Keratinocyte (primary cell): ENCODE measurements around the gene COA8. TPM values are rescaled to one million over a fixed set of nuclear protein-coding genes. Genes with fewer than 3 reads are reported as not detected.

Experiments used
- DNase-seq: peaks from one replicate; pipeline ENCODE4 v3.0.0-alpha.2; 2011; ENCODE audit warnings: low read depth, missing footprints, low spot score
- FAIRE-seq: peaks from 2 replicates; lab custom pipeline; 2011; peaks lifted over from hg19 to GRCh38; lab: Jason Lieb, UNC
- H2AFZ ChIP-seq: 2 replicates; pipeline ENCODE4 v1.6.0; 2012; ENCODE audit warnings: low read length, control low read depth, inconsistent platforms; ENCODE audit not compliant: control insufficient read depth
- H3K27ac ChIP-seq: 2 replicates; pipeline ENCODE4 v1.5.1; 2011; ENCODE audit warnings: low read length; ENCODE audit not compliant: control insufficient read depth, insufficient read depth
- H3K27me3 ChIP-seq: 3 replicates; pipeline ENCODE4 v1.6.0; 2011; ENCODE audit warnings: low read length; ENCODE audit not compliant: control insufficient read depth, insufficient read depth; ENCODE audit errors: extremely low read depth
- H3K36me3 ChIP-seq, 2 experiments: 2 replicates in 1 of 2; 3 replicates in 1 of 2; pipeline ENCODE4 v1.5.1; 2011; ENCODE audit warnings: low read length in 2 of 2, mild to moderate bottlenecking in 1 of 2; ENCODE audit not compliant: control insufficient read depth in 2 of 2, insufficient read depth in 2 of 2; ENCODE audit errors: extremely low read depth in 1 of 2
- H3K4me1 ChIP-seq: 3 replicates; pipeline ENCODE4 v1.5.1; 2011; ENCODE audit warnings: low read length; ENCODE audit not compliant: control insufficient read depth, insufficient read depth; ENCODE audit errors: extremely low read depth
- H3K4me2 ChIP-seq: 3 replicates; pipeline ENCODE4 v1.6.0; 2011; ENCODE audit warnings: low read depth, low read length; ENCODE audit not compliant: control insufficient read depth, insufficient read depth; ENCODE audit errors: extremely low read depth
- H3K4me3 ChIP-seq, 3 experiments: fragments of 200-600 bp in 1 of 3; sonication (generic) in 1 of 3; 2 replicates in 2 of 3; 3 replicates in 1 of 3; pipeline ENCODE4 v1.5.1; 2011 to 2016; ENCODE audit warnings: low read length in 3 of 3, mild to moderate bottlenecking in 3 of 3, control low read depth in 2 of 3, inconsistent platforms in 1 of 3, low read depth in 1 of 3, mixed read lengths in 1 of 3, mixed run types in 1 of 3, moderate library complexity in 1 of 3; ENCODE audit not compliant: control insufficient read depth in 2 of 3, insufficient read depth in 2 of 3; ENCODE audit errors: extremely low read depth in 1 of 3
- H3K79me2 ChIP-seq: 2 replicates; pipeline ENCODE4 v1.6.0; 2012; ENCODE audit warnings: low read length; ENCODE audit not compliant: control insufficient read depth, insufficient read depth
- H3K9ac ChIP-seq: 3 replicates; pipeline ENCODE4 v1.6.0; 2011; ENCODE audit warnings: low read length; ENCODE audit not compliant: control insufficient read depth, insufficient read depth; ENCODE audit errors: extremely low read depth
- H3K9me1 ChIP-seq: 3 replicates; pipeline ENCODE4 v1.6.0; 2011; ENCODE audit warnings: low read length; ENCODE audit not compliant: control insufficient read depth, insufficient read depth; ENCODE audit errors: extremely low read depth
- H3K9me3 ChIP-seq: 2 replicates; pipeline ENCODE4 v1.5.1; 2012; ENCODE audit warnings: low read depth, low read length; ENCODE audit not compliant: control insufficient read depth
- H4K20me1 ChIP-seq: 3 replicates; pipeline ENCODE4 v1.6.0; 2011; ENCODE audit warnings: low read length; ENCODE audit not compliant: control insufficient read depth, insufficient read depth; ENCODE audit errors: extremely low read depth
- EZH2 ChIP-seq: IDR thresholded peaks from one replicate; pipeline ENCODE4 v1.6.1; 2012; ENCODE audit warnings: inconsistent platforms, mild to moderate bottlenecking, low read length, moderate library complexity
- dilution Hi-C: fragments of 300-500 bp; cut with MboI; formaldehyde crosslinking; loops from one replicate; pipeline ENCODE4 v1.7.0; 2020; ENCODE audit warnings: low sequenced_read_pairs; ENCODE audit not compliant: extremely low pct_ligation_motif_present
- polyA plus RNA-seq, 5 experiments: library from polyadenylated mRNA; depleted of rRNA in 3 of 5; stranded (reverse) in 3 of 5; stranded (forward) in 1 of 5; unstranded in 1 of 5; fragments of >200 nt; gene quantifications; 1 replicate in 1 of 5; 2 replicates in 3 of 5; 3 replicates in 1 of 5; pipeline versions ENCODE4 v1.2.1 to v1.2.3, GENCODE V29; 2011 to 2012; ENCODE audit warnings: missing spikeins in 2 of 5, low read depth in 1 of 5, low replicate concordance in 1 of 5
- TF ChIP-seq, protein P1 (sequence below), 3 experiments: IDR thresholded peaks in 1 of 3; conservative IDR thresholded peaks in 1 of 3; optimal IDR thresholded peaks in 1 of 3; 2 replicates in 2 of 3; 3 replicates in 1 of 3; pipeline versions ENCODE3 to v1.5.1; 2011; ENCODE audit warnings: low read length in 3 of 3, mild to moderate bottlenecking in 3 of 3, moderate library complexity in 2 of 3, control low read depth in 1 of 3, inconsistent platforms in 1 of 3; ENCODE audit not compliant: insufficient read depth in 2 of 3; ENCODE audit errors: extremely low read depth in 1 of 3

The COA8 gene
- polyA plus RNA-seq, 1 donor (not counting 4 experiments of a cell fraction or from before 2014, with no cell fraction given) = 24.8 TPM

DNA sequence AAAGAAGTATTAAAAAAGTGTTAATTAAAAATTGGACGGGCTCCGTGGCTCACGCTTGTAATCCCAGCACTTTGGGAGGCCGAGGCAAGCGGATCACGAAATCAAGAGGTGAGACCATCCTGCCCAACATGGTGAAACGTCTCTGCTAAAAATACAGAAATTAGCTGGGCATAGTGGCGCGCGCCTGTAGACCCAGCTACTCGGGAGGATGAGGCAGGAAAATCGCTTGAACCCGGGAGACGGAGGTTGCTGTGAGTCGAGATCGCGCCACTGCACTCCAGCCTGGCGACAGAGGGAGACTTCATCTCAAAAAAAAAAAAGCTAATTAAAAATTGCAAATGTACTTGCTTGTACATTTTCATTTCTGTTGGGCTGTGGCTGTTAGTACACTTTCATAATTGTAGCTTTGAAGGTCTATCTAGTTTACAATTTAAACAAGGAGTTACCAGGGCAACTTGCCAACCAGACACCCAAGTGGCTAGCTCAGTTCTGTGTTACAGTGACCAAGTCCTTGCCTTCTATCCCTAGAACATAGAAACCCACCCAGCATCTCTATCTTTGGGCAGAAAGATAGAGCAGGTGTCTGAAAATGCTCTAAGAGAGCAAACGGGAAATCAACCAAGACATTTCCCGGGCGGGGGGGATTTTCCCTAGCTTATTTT, 1.2 kb downstream of the COA8 start:
- Histone ChIP-seq H3K9me1 (no peaks in the 10 kb centered on the region), H3K9ac (peak overlapping the region; percentile 83), H2AFZ (no peak overlapping the region), H3K27me3 (no peaks in the 10 kb centered on the region), H3K27ac (peak overlapping the region; percentile 72), H4K20me1 (peaks cover 6% of the 10 kb centered on the region), H3K4me1 (peaks cover 15% of the 10 kb centered on the region), H3K4me2 (peak overlapping the region; percentile 92), H3K79me2 (peaks cover 87% of the 10 kb centered on the region), H3K36me3 (peaks cover 12 to 13% of the 10 kb centered on the region in 2 experiments), H3K9me3 (no peaks in the 10 kb centered on the region), H3K4me3 (peak overlapping the region; percentile 93 to 97 (median 95))
- TF ChIP-seq, protein P1, sequence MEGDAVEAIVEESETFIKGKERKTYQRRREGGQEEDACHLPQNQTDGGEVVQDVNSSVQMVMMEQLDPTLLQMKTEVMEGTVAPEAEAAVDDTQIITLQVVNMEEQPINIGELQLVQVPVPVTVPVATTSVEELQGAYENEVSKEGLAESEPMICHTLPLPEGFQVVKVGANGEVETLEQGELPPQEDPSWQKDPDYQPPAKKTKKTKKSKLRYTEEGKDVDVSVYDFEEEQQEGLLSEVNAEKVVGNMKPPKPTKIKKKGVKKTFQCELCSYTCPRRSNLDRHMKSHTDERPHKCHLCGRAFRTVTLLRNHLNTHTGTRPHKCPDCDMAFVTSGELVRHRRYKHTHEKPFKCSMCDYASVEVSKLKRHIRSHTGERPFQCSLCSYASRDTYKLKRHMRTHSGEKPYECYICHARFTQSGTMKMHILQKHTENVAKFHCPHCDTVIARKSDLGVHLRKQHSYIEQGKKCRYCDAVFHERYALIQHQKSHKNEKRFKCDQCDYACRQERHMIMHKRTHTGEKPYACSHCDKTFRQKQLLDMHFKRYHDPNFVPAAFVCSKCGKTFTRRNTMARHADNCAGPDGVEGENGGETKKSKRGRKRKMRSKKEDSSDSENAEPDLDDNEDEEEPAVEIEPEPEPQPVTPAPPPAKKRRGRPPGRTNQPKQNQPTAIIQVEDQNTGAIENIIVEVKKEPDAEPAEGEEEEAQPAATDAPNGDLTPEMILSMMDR (optimal IDR thresholded peaks at IDR 0.05 in 1 of 3, IDR thresholded peaks at IDR 0.05 in 1 of 3, conservative IDR thresholded peaks at IDR 0.05 in 1 of 3; ENCODE audit: extremely low read depth in 1 of 3, insufficient read depth in 2 of 3, low read length in 3 of 3) = no peak
- no peak for TF ChIP-seq EZH2
- dilution Hi-C loops = no loop called here
- FAIRE-seq (no peak), DNase-seq (no peak)

DNA sequence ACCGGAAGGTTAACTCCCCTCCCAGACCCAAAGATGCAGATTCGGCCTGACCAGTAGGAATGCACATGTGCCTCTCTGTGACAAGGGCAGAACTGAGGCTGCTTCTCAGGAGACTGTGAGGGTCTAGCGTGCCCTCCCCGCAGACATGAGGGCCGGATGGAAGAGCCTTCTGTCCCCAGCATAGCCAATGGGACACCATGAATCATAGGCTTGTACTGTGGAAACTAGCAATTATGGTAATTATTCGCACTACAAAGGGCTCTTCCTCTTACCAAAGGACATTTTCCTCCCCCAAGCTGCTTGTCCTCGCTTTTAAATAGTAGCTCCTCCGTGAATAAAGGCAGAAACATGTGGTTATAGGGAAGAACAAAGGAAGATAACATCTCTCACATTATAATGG, 6.2 kb downstream of the COA8 start:
- Histone ChIP-seq H3K4me2 (no peak overlapping the region), H3K27ac (no peak overlapping the region), H3K9me1 (no peaks in the 10 kb centered on the region), H3K4me1 (peaks cover 5% of the 10 kb centered on the region), H3K9ac (no peak overlapping the region), H2AFZ (no peak overlapping the region), H4K20me1 (no peaks in the 10 kb centered on the region), H3K27me3 (no peaks in the 10 kb centered on the region), H3K79me2 (peaks cover 59% of the 10 kb centered on the region), H3K9me3 (no peaks in the 10 kb centered on the region), H3K4me3 (no peak overlapping the region), H3K36me3 (peaks cover 0 to 3% of the 10 kb centered on the region in 2 experiments)
- dilution Hi-C loops = no loop called here
- FAIRE-seq (no peak), DNase-seq (no peak)
- TF ChIP-seq, protein P1 (optimal IDR thresholded peaks at IDR 0.05 in 1 of 3, IDR thresholded peaks at IDR 0.05 in 1 of 3, conservative IDR thresholded peaks at IDR 0.05 in 1 of 3; ENCODE audit: extremely low read depth in 1 of 3, insufficient read depth in 2 of 3, low read length in 3 of 3) = no peak
- TF ChIP-seq EZH2 = no peak
